Neural progenitor cell (in vitro differentiated cells): ENCODE measurements around the gene LIPI. TPM values are rescaled to one million over a fixed set of nuclear protein-coding genes. Genes with fewer than 3 reads are reported as not detected.
"Not testable (repeated sequence)": the region's sequence is repeated elsewhere in the genome, so short reads cannot be mapped to it uniquely, and the experiment has no call there.

Experiments used
- DNase-seq: peaks from one replicate; pipeline ENCODE4 v3.0.0-alpha.2; 2016; ENCODE audit warnings: low spot score
- H2AFZ ChIP-seq: fragments of 200-600 bp; sonication (generic); replicated peaks from 2 replicates; pipeline ENCODE4 v1.6.1; 2016; ENCODE audit warnings: antibody characterized with exemption
- H3F3A ChIP-seq: fragments of 200-600 bp; sonication (generic); 2 replicates; pipeline ENCODE4 v1.6.1; 2016; ENCODE audit warnings: antibody characterized with exemption, low read depth
- H3K27ac ChIP-seq: fragments of 200-600 bp; sonication (generic); 2 replicates; pipeline ENCODE4 v1.5.1; 2016; ENCODE audit warnings: mild to moderate bottlenecking
- H3K27me3 ChIP-seq: fragments of 200-600 bp; sonication (generic); 2 replicates; pipeline ENCODE4 v1.6.1; 2016; ENCODE audit warnings: mild to moderate bottlenecking, moderate library complexity
- H3K36me3 ChIP-seq: fragments of 200-600 bp; sonication (generic); 2 replicates; pipeline ENCODE4 v1.5.1; 2016
- H3K4me1 ChIP-seq: fragments of 200-600 bp; sonication (generic); 2 replicates; pipeline ENCODE4 v1.6.1; 2016; ENCODE audit warnings: mixed run types
- H3K4me2 ChIP-seq: fragments of 200-600 bp; sonication (generic); 2 replicates; pipeline ENCODE4 v1.6.1; 2016
- H3K4me3 ChIP-seq: fragments of 200-600 bp; sonication (generic); 2 replicates; pipeline ENCODE4 v1.5.1; 2016
- H3K79me2 ChIP-seq: fragments of 200-600 bp; sonication (generic); 2 replicates; pipeline ENCODE4 v1.6.1; 2016; ENCODE audit warnings: low read depth
- H3K9ac ChIP-seq: fragments of 200-600 bp; sonication (generic); 2 replicates; pipeline ENCODE4 v1.6.1; 2016
- H3K9me3 ChIP-seq: fragments of 200-600 bp; sonication (generic); 2 replicates; pipeline ENCODE4 v1.5.1; 2016; ENCODE audit warnings: low read depth
- H4K20me1 ChIP-seq: fragments of 200-600 bp; sonication (generic); 2 replicates; pipeline ENCODE4 v1.6.1; 2016; ENCODE audit warnings: low read depth
- H3K27ac Mint-ChIP-seq: 3 replicates; pipeline ENCODE4 v1.8.0; 2021; ENCODE audit warnings: mixed read lengths
- H3K27me3 Mint-ChIP-seq: 2 replicates; pipeline ENCODE4 v1.8.0; 2022; ENCODE audit warnings: low read depth, mild to moderate bottlenecking, inconsistent platforms, moderate library complexity, mixed read lengths; ENCODE audit not compliant: insufficient read depth
- H3K36me3 Mint-ChIP-seq: 3 replicates; pipeline ENCODE4 v1.8.0; 2021; ENCODE audit warnings: mixed read lengths
- H3K4me1 Mint-ChIP-seq: 3 replicates; pipeline ENCODE4 v1.8.0; 2021; ENCODE audit warnings: mixed read lengths
- H3K4me3 Mint-ChIP-seq: 3 replicates; pipeline ENCODE4 v1.8.0; 2021; ENCODE audit warnings: mild to moderate bottlenecking, moderate library complexity, mixed read lengths
- H3K9me3 Mint-ChIP-seq: 3 replicates; pipeline ENCODE4 v1.8.0; 2020; ENCODE audit warnings: mixed read lengths
- CTCF ChIP-seq: fragments of 200-600 bp; sonication (generic); IDR thresholded peaks from 2 replicates; pipeline ENCODE4 v1.5.1; 2017; ENCODE audit warnings: antibody characterized with exemption, mild to moderate bottlenecking
- EZH2 ChIP-seq: fragments of 200-600 bp; sonication (generic); IDR thresholded peaks from 2 replicates; pipeline ENCODE4 v1.6.1; 2017; ENCODE audit warnings: antibody characterized with exemption, mild to moderate bottlenecking, moderate library complexity
- EZH2phosphoT487 ChIP-seq: fragments of 200-600 bp; sonication (generic); IDR thresholded peaks from 2 replicates; pipeline ENCODE4 v1.6.1; 2017; ENCODE audit warnings: antibody characterized with exemption
- total RNA-seq: library from RNA; depleted of rRNA; stranded (reverse); fragments of >200 nt; gene quantifications from 2 replicates; pipeline ENCODE4 v1.2.3, GENCODE V29; 2015; ENCODE audit warnings: low replicate concordance

The LIPI gene
- total RNA-seq, 1 donor from 2014 or later = not detected

DNA sequence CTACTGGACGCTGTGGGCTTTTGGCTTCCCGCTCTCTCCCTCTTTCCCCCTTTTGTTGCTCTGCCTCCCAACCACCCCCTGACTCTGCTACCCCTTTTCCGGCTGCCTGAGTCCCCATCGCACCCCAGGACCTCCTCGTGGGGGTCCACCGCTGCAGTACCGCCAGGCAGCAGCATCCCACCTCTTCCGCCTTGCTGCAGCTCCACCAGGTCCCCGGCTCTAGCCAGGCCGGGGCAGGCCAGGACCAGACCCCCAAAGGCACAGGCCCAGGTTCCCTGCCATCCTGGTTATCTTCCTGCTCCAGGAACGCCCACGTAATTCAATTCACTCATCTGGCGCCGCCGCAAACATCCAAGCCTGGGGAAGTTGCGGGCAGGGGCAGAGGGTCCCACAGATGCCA, 139.8 kb downstream of the LIPI start:
- Histone ChIP-seq H3K4me2 (no peak overlapping the region), H3K4me3 (no peak overlapping the region), H3K27me3 (no peaks in the 10 kb centered on the region), H3K9ac (no peak overlapping the region), H3F3A (no peaks in the 10 kb centered on the region), H3K9me3 (no peaks in the 10 kb centered on the region), H3K4me1 (no peaks in the 10 kb centered on the region), H2AFZ (no peak overlapping the region), H3K27ac (no peak overlapping the region), H4K20me1 (no peaks in the 10 kb centered on the region), H3K79me2 (no peaks in the 10 kb centered on the region), H3K36me3 (no peaks in the 10 kb centered on the region)
- Mint-ChIP-seq H3K27me3 (peaks cover 7% of the 10 kb centered on the region), H3K4me3 (no peak overlapping the region), H3K27ac (no peak overlapping the region), H3K9me3 (peaks cover 38% of the 10 kb centered on the region), H3K4me1 (no peaks in the 10 kb centered on the region), H3K36me3 (peaks cover 7% of the 10 kb centered on the region)
- TF ChIP-seq EZH2 (no peak), EZH2phosphoT487 (no peak), CTCF (no peak)
- no peak for DNase-seq

- Histone ChIP-seq H3K36me3 (no peaks in the 10 kb centered on the region), H3K4me1 (no peaks in the 10 kb centered on the region), H3K9ac (no peak overlapping the region), H3K4me2 (no peak overlapping the region), H4K20me1 (no peaks in the 10 kb centered on the region), H3F3A (no peaks in the 10 kb centered on the region), H3K27me3 (no peaks in the 10 kb centered on the region), H3K9me3 (no peaks in the 10 kb centered on the region), H3K79me2 (no peaks in the 10 kb centered on the region), H2AFZ (no peak overlapping the region), H3K27ac (no peak overlapping the region), H3K4me3 (no peak overlapping the region)
- TF ChIP-seq CTCF (no peak), EZH2phosphoT487 (no peak), EZH2 (no peak)
- Mint-ChIP-seq H3K4me1 (no peaks in the 10 kb centered on the region), H3K27ac (no peak overlapping the region), H3K9me3 (peaks cover 36% of the 10 kb centered on the region), H3K36me3 (peaks cover 7% of the 10 kb centered on the region), H3K4me3 (peak overlapping the region; percentile 55), H3K27me3 (peaks cover 7% of the 10 kb centered on the region)
- no peak for DNase-seq
These were observed 140.5 kb downstream of the LIPI start for GRCh38 chr21:14070049-14070893.

DNA sequence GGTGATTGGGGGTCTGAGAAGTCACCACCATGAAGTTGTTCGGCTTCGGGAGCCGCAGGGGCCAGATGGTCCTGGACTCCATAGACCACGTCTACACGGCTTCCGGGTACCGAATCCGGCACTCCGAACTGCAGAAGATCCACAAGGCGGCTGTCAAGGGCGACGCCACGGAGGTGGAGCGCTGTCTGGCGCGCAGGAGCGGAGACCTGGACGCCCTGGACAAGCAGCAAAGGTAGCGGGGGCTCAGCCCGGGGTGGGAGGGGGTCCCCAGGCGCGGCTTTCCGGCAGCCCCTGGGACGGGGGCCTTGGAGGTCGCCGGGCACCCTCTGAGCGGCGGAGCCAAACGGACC, 146.5 kb downstream of the LIPI start:
- Mint-ChIP-seq H3K27ac (no peak overlapping the region), H3K27me3 (no peaks in the 10 kb centered on the region), H3K4me1 (no peaks in the 10 kb centered on the region), H3K36me3 (peaks cover 14% of the 10 kb centered on the region), H3K9me3 (peaks cover 37% of the 10 kb centered on the region), H3K4me3 (no peak overlapping the region)
- Histone ChIP-seq H3F3A (no peaks in the 10 kb centered on the region), H3K27ac (no peak overlapping the region), H3K9ac (no peak overlapping the region), H3K36me3 (no peaks in the 10 kb centered on the region), H2AFZ (no peak overlapping the region), H3K9me3 (no peaks in the 10 kb centered on the region), H3K4me1 (no peaks in the 10 kb centered on the region), H3K79me2 (no peaks in the 10 kb centered on the region), H3K4me3 (no peak overlapping the region), H4K20me1 (no peaks in the 10 kb centered on the region), H3K27me3 (no peaks in the 10 kb centered on the region), H3K4me2 (no peak overlapping the region)
- TF ChIP-seq EZH2 = no peak
- TF ChIP-seq CTCF = no peak
- TF ChIP-seq EZH2phosphoT487 = no peak
- no peak for DNase-seq

DNA sequence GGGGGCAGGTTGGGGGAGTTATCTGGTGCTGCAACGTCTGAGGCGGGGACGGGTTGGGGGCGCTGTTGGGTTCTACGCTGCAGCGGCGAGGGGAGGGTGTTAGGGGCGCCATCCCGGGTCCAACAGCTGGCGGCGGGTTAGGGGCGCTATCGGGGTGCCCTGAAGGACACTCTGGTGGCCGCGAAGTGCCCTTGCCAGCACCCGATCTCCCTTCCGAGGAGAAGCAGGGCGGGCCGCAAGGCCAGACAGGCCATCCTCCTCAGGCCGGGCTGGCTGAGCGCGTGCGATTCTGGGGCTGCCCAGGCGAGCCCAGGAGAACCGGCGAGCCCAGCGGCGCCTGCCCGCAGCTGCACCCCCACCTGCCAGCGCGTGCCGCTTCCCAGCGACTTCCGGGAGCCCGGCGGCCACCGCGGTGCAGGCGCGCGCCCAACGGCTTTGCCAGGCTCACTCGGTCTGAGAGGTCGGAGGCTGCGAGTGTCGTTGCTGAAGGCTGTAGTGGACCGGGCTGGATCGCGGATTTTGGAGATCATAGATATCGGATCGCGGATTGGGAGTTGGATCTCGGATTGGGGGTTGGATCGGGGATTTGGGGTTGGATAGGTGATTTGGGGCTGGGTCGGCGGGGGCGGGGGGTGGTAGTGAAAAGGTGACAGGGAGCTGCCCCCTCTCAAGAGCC, 147.0 kb downstream of the LIPI start:
- H3K4me1 ChIP-seq, H3K27me3 Mint-ChIP-seq, H3K27ac ChIP-seq, H3K27me3 ChIP-seq, H4K20me1 ChIP-seq, H3K79me2 ChIP-seq, H3K9me3 ChIP-seq, H3K36me3 ChIP-seq, H3K4me3 ChIP-seq, H3K4me2 ChIP-seq, H3K4me1 Mint-ChIP-seq, H3K27ac Mint-ChIP-seq, H3K9ac ChIP-seq, H3K4me3 Mint-ChIP-seq, H2AFZ ChIP-seq, DNase-seq, H3F3A ChIP-seq: not testable (repeated sequence)
- peaks cover 14% of the 10 kb centered on the region for H3K36me3 Mint-ChIP-seq
- H3K9me3 Mint-ChIP-seq = peaks cover 40% of the 10 kb centered on the region

GRCh38 chr21:14062684-14063083, 148.1 kb downstream of the LIPI start:
- H3K36me3 Mint-ChIP-seq = peaks cover 14% of the 10 kb centered on the region
- not testable (repeated sequence) for H3K4me3 Mint-ChIP-seq, H2AFZ ChIP-seq, H3K27ac Mint-ChIP-seq, H3K9me3 ChIP-seq, H3K4me1 ChIP-seq, H3K9ac ChIP-seq, H3K27ac ChIP-seq, H3K27me3 ChIP-seq, H3K36me3 ChIP-seq, H4K20me1 ChIP-seq, H3K4me3 ChIP-seq, H3F3A ChIP-seq, DNase-seq, H3K4me2 ChIP-seq, H3K27me3 Mint-ChIP-seq, H3K4me1 Mint-ChIP-seq, H3K79me2 ChIP-seq
- peaks cover 46% of the 10 kb centered on the region for H3K9me3 Mint-ChIP-seq
